UCSD-AML1 (cell line): Measurements from ENCODE around the gene AUNIP.

Source experiments
- DNase-seq: peaks from one replicate; lab custom pipeline; 2025; ENCODE audit not compliant: unreplicated experiment; lab: John Stamatoyannopoulos, UW

The AUNIP gene

GRCh38 chr1:25832336-25833037 lies 26.8 kb downstream of the AUNIP start:
- no peak for DNase-seq

- no peak for DNase-seq
Observed at GRCh38 chr1:25831569-25832196, 27.6 kb downstream of the AUNIP start.

GRCh38 chr1:25829046-25829445 lies 30.2 kb downstream of the AUNIP start:
- no peak for DNase-seq

- DNase-seq: no peak
Observed at GRCh38 chr1:25828491-25828890, 30.8 kb downstream of the AUNIP start.

GRCh38 chr1:25826571-25826970 lies 32.7 kb downstream of the AUNIP start:
- no peak for DNase-seq

GRCh38 chr1:25825605-25826004 lies 33.7 kb downstream of the AUNIP start:
- DNase-seq: no peak

GRCh38 chr1:25821630-25822091 lies 37.6 kb downstream of the AUNIP start:
- DNase-seq: no peak

- DNase-seq: no peak
Observed at GRCh38 chr1:25821112-25821476, 38.2 kb downstream of the AUNIP start.

- DNase-seq: peak; percentile 65
Observed at GRCh38 chr1:25820247-25821111, 38.8 kb downstream of the AUNIP start.

- DNase-seq: peak; percentile 89
Observed at GRCh38 chr1:25819491-25820246, 39.6 kb downstream of the AUNIP start, which contains the start of gene MTFR1L. Gene MTFR1L, plus strand, starts transcription at chr1:25819954. Its CDS starts 3,151 bp downstream, at chr1:25823105.

- DNase-seq: no peak
Observed at GRCh38 chr1:25818569-25818968, 40.7 kb downstream of the AUNIP start.

GRCh38 chr1:25817840-25818501 lies 41.3 kb downstream of the AUNIP start:
- DNase-seq: no peak

GRCh38 chr1:25816112-25816718 lies 43.0 kb downstream of the AUNIP start:
- no peak for DNase-seq

GRCh38 chr1:25815208-25816111 lies 43.8 kb downstream of the AUNIP start:
- no peak for DNase-seq

GRCh38 chr1:25814549-25815087 lies 44.6 kb downstream of the AUNIP start:
- DNase-seq: no peak

- no peak for DNase-seq
Observed at GRCh38 chr1:25813734-25814471, 45.4 kb downstream of the AUNIP start.

- no peak for DNase-seq
Observed at GRCh38 chr1:25813071-25813733, 46.1 kb downstream of the AUNIP start.
